B cell (primary cell): ENCODE results near the gene GXYLT1. TPM values are rescaled to one million over a fixed set of nuclear protein-coding genes. Genes with fewer than 3 reads are reported as not detected.

ENCODE experiments used
- ATAC-seq: fragments of 200-7000 bp; cut with Tn5 transposase; one replicate; pipeline ENCODE4 v1.10.0; 2021; ENCODE audit warnings: low read depth, mild to moderate bottlenecking, moderate number of reproducible peaks, moderate library complexity
- CTCF ChIA-PET: fragments of 350-600 bp; sonication (Branson Sonifier 250); formaldehyde crosslinking; loops from one replicate; lab custom pipeline; 2021; ENCODE audit warnings: antibody characterized with exemption, inconsistent platforms; lab: Charles Lee
- POLR2A ChIA-PET: fragments of 350-600 bp; sonication (Branson Sonifier 250); formaldehyde crosslinking; loops from one replicate; lab custom pipeline; 2021; ENCODE audit warnings: antibody characterized with exemption; lab: Charles Lee
- DNase-seq: peaks from one replicate; pipeline ENCODE4 v3.0.0; 2013
- H2AFZ ChIP-seq: 2 replicates; pipeline ENCODE4 v1.6.1; 2012; ENCODE audit warnings: mild to moderate bottlenecking, low read depth, low read length; ENCODE audit not compliant: insufficient read depth, poor library complexity, severe bottlenecking
- H3K27ac ChIP-seq, 2 donors: 1 replicate in 1 of 2; 2 replicates in 1 of 2; pipeline ENCODE4 v1.5.1; 2012 to 2013; ENCODE audit warnings: low read length in 2 of 2, mild to moderate bottlenecking in 2 of 2, moderate library complexity in 1 of 2
- H3K27me3 ChIP-seq, 4 experiments: fragments of 200-600 bp in 1 of 4; sonication (generic) in 1 of 4; replicated peaks in 1 of 4; 1 replicate in 2 of 4; 2 replicates in 2 of 4; pipeline versions ENCODE4 v1.6.1 to v1.7.0; 2013 to 2016; ENCODE audit warnings: low read length in 3 of 4, mild to moderate bottlenecking in 2 of 4, mixed read lengths in 1 of 4, moderate library complexity in 1 of 4; ENCODE audit not compliant: insufficient read depth in 4 of 4, control insufficient read depth in 3 of 4; ENCODE audit errors: control extremely low read depth in 1 of 4
- H3K36me3 ChIP-seq, 2 experiments: replicated peaks in 1 of 2; 1 replicate in 1 of 2; 2 replicates in 1 of 2; pipeline versions ENCODE4 v1.6.1 to v1.7.1; 2013; ENCODE audit warnings: low read length in 1 of 2; ENCODE audit not compliant: insufficient read depth in 2 of 2, control insufficient read depth in 1 of 2; ENCODE audit errors: control extremely low read depth in 1 of 2, extremely low read depth in 1 of 2
- H3K4me1 ChIP-seq, 2 donors: fragments of 200-600 bp in 1 of 2; sonication (generic) in 1 of 2; 1 replicate in 1 of 2; 2 replicates in 1 of 2; pipeline versions ENCODE4 v1.5.1 to v1.6.1; 2013 to 2017; ENCODE audit warnings: low read length in 2 of 2; ENCODE audit not compliant: control insufficient read depth in 2 of 2, insufficient read depth in 2 of 2
- H3K4me2 ChIP-seq: replicated peaks from 2 replicates; pipeline ENCODE3; 2012; ENCODE audit warnings: mild to moderate bottlenecking, low read depth, low read length; ENCODE audit not compliant: poor library complexity, severe bottlenecking
- H3K4me3 ChIP-seq, 5 experiments: fragments of 200-600 bp in 1 of 5; sonication (generic) in 1 of 5; 1 replicate in 3 of 5; 2 replicates in 2 of 5; pipeline versions ENCODE4 v1.5.1 to v1.7.0; 2011 to 2016; ENCODE audit warnings: low read length in 4 of 5, mild to moderate bottlenecking in 4 of 5, low read depth in 2 of 5, control low read depth in 1 of 5, moderate library complexity in 1 of 5; ENCODE audit not compliant: insufficient read depth in 1 of 5; ENCODE audit errors: control extremely low read depth in 1 of 5, extremely low read depth in 1 of 5
- H3K79me2 ChIP-seq: fragments of 200-600 bp; sonication (generic); one replicate; pipeline ENCODE4 v1.6.0; 2016; ENCODE audit warnings: low read length; ENCODE audit not compliant: control insufficient read depth, insufficient read depth
- H3K9ac ChIP-seq: fragments of 200-600 bp; sonication (generic); 2 replicates; pipeline ENCODE4 v1.6.1; 2017; ENCODE audit warnings: mild to moderate bottlenecking, low read length, moderate library complexity
- H3K9me3 ChIP-seq, 3 donors: one replicate each; pipeline versions ENCODE4 v1.6.1 to v1.7.1; 2013; ENCODE audit warnings: low read length in 2 of 3; ENCODE audit not compliant: control insufficient read depth in 2 of 3, insufficient read depth in 1 of 3; ENCODE audit errors: control extremely low read depth in 1 of 3
- H4K20me1 ChIP-seq: 2 replicates; pipeline ENCODE4 v1.6.0; 2012; ENCODE audit warnings: mild to moderate bottlenecking, low read length; ENCODE audit not compliant: insufficient read depth, control insufficient read depth, poor library complexity, severe bottlenecking
- H3K27ac Mint-ChIP-seq: one replicate; pipeline ENCODE4 v1.8.0; 2021; ENCODE audit warnings: mixed read lengths
- H3K27me3 Mint-ChIP-seq: one replicate; pipeline ENCODE4 v1.8.0; 2021; ENCODE audit warnings: mixed read lengths
- H3K4me1 Mint-ChIP-seq: one replicate; pipeline ENCODE4 v1.8.0; 2021; ENCODE audit warnings: mixed read lengths
- H3K4me3 Mint-ChIP-seq: one replicate; pipeline ENCODE4 v1.8.0; 2021; ENCODE audit warnings: mixed read lengths
- H3K9me3 Mint-ChIP-seq: one replicate; pipeline ENCODE4 v1.8.0; 2022; ENCODE audit warnings: mixed read lengths; ENCODE audit not compliant: insufficient read depth
- CTCF ChIP-seq: fragments of 200-600 bp; IDR thresholded peaks from one replicate; pipeline ENCODE4 v1.8.0; 2022; ENCODE audit warnings: antibody characterized with exemption, mild to moderate bottlenecking
- EZH2 ChIP-seq: IDR thresholded peaks from 2 replicates; pipeline ENCODE4 v1.6.1; 2012; ENCODE audit warnings: borderline replicate concordance, low read depth, mild to moderate bottlenecking, moderate library complexity, low read length; ENCODE audit not compliant: insufficient read depth, poor library complexity, severe bottlenecking
- WGBS: methylation state at CpG from one replicate; pipeline ENCODE4 v1.1.5; 2013; ENCODE audit warnings: missing lambda C conversion rate; ENCODE audit not compliant: insufficient coverage; 5-methylcytosine and 5-hydroxymethylcytosine counted together
- intact Hi-C: fragments of 100-400 bp; cut with micrococcal nuclease; formaldehyde crosslinking; loops from one replicate; pipeline ENCODE4 v1.10.0; 2022
- polyA plus RNA-seq: library from polyadenylated mRNA; depleted of rRNA; stranded (reverse); fragments of >200 nt; gene quantifications from 2 replicates; pipeline ENCODE4 v1.2.3, GENCODE V29; 2012
- total RNA-seq, 2 donors: library from RNA; stranded (reverse); fragments of 120-200 nt in 1 of 2; gene quantifications; 1 replicate in 1 of 2; 2 replicates in 1 of 2; pipeline versions ENCODE4 v1.2.3 to v1.2.4, GENCODE V29; 2013 to 2022

GXYLT1 gene
- total and polyA plus RNA-seq, 2 donors (not counting 1 experiment from before 2014, with no cell fraction given) = 2.0 to 9.4 TPM

- peaks cover 9% of the 10 kb centered on the region for H3K4me1 Mint-ChIP-seq
- Histone ChIP-seq H3K36me3 (peaks cover 4 to 11% of the 10 kb centered on the region in 2 experiments), H3K4me3 (no peak overlapping the region), H3K27ac (no peak overlapping the region), H3K9me3 (no peaks in the 10 kb centered on the region), H3K79me2 (no peaks in the 10 kb centered on the region), H3K27me3 (no peaks in the 10 kb centered on the region), H4K20me1 (no peaks in the 10 kb centered on the region), H3K4me1 (peaks cover 0 to 3% of the 10 kb centered on the region in 2 donors), H3K9ac (no peak overlapping the region), H2AFZ (no peak overlapping the region), H3K4me2 (no peak overlapping the region)
- intact Hi-C loops = no loop called here
- H3K27ac Mint-ChIP-seq = no peak overlapping the region
- TF ChIP-seq CTCF (no peak), EZH2 (no peak)
- ATAC-seq (no peak), DNase-seq (no peak)
- 38% methylated on average over 2 of the region's 3 CpGs for WGBS
- H3K27me3 Mint-ChIP-seq = no peaks in the 10 kb centered on the region
- H3K9me3 Mint-ChIP-seq = no peaks in the 10 kb centered on the region
- no peak overlapping the region for H3K4me3 Mint-ChIP-seq
- POLR2A ChIA-PET = no interaction called here
- CTCF ChIA-PET = interaction anchor here (1.5 kb wide), 1 partner anchor 19 kb away, joined by 3 read pairs; no protein-coding TSS in a partner anchor
Measured at GRCh38 chr12:42085594-42085993, 59.1 kb downstream of the GXYLT1 start.

DNA sequence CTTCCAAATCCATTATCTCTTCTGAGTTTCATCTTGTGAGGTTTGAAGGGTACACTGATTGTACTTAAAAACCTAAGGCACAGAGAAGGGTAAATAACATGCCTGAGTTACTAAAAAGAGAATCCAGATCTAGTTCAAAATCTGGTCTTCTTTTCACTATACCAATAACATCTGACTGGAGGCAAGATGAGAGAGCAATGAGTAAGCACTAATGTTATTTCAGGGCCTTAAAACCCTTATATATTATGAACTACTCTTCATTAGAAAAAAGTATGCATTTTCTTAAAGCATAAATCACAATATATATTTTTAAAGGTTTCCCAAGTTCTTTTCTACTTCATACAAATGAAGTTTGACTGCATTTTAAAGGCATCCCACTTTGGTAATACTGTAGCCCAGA lies 60.2 kb downstream of the GXYLT1 start:
- peaks cover 4 to 11% of the 10 kb centered on the region in 2 experiments for H3K36me3 ChIP-seq
- H3K4me3 ChIP-seq = no peak overlapping the region
- H3K4me1 ChIP-seq = peaks cover 0 to 3% of the 10 kb centered on the region in 2 donors
- Mint-ChIP-seq H3K9me3 (no peaks in the 10 kb centered on the region), H3K27me3 (no peaks in the 10 kb centered on the region), H3K4me1 (peaks cover 8% of the 10 kb centered on the region), H3K27ac (no peak overlapping the region), H3K4me3 (no peak overlapping the region)
- DNase-seq = no peak
- no peak overlapping the region for H2AFZ ChIP-seq
- H3K27ac ChIP-seq = no peak overlapping the region
- no peaks in the 10 kb centered on the region for H3K27me3 ChIP-seq
- ChIA-PET POLR2A (no interaction called here), CTCF (no interaction called here)
- H3K79me2 ChIP-seq = no peaks in the 10 kb centered on the region
- ATAC-seq = no peak
- TF ChIP-seq CTCF (no peak), EZH2 (no peak)
- no peak overlapping the region for H3K9ac ChIP-seq
- no peaks in the 10 kb centered on the region for H4K20me1 ChIP-seq
- intact Hi-C loops = no loop called here
- H3K4me2 ChIP-seq = no peak overlapping the region
- no peaks in the 10 kb centered on the region for H3K9me3 ChIP-seq
